GM12801 (cell line): ENCODE data around the gene MED16.

ENCODE experiments used
- TF ChIP-seq, protein P1 (sequence below): IDR thresholded peaks from one replicate; pipeline ENCODE4 v1.5.1; 2011; ENCODE audit warnings: control low read depth; ENCODE audit not compliant: insufficient read length; ENCODE audit errors: extremely low read depth

The MED16 gene

DNA sequence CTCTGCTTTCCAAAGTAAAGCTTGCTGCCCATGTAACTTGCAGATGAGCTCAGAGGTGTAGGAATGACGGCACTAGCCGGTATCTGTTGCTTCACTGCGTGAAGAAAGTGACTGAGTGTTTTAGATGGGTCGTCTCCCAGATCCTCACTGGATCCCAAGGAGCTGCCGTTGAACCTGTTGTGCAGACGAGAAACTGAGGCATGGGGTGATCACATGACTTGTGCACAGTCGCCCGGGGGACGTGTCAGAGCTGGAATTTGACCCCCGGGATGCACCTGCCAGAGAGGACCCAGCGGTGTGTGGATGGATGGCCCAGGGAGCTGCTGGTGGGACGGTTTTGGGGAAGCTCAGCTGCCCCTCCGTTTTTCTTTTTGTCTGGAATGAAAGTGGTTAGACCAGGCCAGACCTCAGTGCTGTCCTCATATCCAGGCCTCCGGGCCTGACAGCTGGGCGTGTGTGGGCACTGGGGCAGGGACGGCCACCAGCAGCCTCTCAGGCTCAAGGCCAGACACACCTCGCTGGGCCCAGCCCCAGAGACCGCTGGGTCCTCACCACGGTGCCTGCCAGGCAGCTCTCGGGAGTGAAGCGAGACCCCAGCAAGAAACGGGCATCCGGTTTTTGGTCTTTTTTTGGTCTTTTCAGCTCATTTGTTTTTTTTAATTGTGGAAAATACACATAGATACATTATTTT is 45.4 kb upstream of the MED16 start:
- TF ChIP-seq, protein P1, sequence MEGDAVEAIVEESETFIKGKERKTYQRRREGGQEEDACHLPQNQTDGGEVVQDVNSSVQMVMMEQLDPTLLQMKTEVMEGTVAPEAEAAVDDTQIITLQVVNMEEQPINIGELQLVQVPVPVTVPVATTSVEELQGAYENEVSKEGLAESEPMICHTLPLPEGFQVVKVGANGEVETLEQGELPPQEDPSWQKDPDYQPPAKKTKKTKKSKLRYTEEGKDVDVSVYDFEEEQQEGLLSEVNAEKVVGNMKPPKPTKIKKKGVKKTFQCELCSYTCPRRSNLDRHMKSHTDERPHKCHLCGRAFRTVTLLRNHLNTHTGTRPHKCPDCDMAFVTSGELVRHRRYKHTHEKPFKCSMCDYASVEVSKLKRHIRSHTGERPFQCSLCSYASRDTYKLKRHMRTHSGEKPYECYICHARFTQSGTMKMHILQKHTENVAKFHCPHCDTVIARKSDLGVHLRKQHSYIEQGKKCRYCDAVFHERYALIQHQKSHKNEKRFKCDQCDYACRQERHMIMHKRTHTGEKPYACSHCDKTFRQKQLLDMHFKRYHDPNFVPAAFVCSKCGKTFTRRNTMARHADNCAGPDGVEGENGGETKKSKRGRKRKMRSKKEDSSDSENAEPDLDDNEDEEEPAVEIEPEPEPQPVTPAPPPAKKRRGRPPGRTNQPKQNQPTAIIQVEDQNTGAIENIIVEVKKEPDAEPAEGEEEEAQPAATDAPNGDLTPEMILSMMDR, result no peak

- TF ChIP-seq, protein P1, result no peak
Observed at GRCh38 chr19:937259-937694, 44.3 kb upstream of the MED16 start.

DNA sequence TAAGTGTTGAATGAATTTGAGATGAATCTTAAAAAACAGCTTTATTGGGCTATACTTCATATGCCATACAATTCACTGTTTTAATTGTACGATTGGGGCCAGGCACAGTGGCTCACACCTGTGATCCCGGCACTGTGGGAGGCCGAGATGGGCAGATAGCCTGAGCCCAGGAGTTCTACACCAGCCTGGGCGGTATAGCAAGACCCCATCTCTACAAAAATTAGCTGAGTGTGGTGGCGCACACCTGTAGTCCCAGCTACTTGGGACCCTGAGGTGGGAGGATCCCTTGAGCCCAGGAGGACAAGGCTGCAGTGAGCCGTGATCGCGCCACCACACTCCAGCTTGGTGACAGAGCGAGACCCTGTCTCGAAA is 43.2 kb upstream of the MED16 start:
- TF ChIP-seq, protein P1, result no peak

DNA sequence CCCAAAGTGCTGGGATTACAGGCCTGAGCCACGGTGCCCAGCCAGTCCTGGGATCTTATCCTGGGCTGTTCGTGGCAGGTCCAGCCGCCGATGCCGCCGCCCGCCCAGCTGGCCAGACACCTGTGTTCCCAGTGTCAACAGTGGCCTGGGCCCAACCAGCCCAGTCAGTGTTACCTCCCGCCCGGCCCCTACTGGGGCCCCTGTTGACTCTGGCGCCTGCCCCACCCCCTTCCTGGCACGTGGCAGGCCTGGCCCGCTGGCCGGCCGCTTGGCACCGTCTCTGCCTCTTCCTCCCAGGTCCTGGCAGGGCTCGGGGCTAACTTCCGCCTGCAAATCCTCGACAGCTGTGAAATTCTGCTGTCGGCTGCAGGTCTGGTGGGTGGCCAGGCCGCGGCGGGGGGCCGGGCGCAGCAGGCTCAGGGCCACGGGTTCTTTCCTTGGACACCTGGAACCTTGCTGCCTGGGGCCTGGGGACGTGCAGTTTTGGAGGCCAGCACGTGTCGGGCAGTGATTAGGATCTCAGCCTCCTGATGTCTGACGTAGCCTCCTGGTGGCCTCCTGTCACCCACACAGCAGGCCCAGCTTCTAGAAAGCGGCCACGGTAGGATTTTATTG is 42.0 kb upstream of the MED16 start:
- TF ChIP-seq, protein P1, result no peak

DNA sequence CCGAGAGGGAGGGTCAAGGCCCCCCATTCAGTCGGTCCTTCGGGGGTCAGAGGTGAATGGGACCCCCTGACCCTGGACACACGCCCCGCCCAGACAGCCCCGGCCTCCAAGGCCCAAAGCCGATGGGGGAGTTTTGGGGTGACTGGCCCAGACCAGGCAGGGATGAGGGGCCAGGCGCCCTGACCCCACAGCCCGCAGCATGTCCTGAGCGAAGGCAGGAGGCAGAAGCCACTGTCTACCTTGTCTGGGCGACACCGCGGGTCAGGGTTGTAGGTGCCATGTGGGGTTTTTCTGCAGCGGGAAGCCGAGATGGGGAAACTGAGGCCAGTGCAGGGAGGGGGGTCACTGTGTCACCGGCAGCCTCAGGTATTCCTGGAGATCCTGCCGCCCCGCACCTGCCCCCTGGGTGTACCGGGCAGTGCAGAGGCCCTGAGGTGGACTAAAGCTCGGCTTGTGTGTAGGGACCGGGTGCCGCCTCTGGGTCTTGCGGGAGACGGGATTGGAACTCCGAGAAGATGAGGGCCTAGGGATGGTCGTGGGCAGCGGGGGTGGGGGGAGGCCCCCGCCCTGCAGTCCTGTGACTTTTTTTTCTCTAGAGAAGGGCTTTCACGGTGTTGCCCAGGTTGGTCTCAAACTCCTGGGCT is 41.3 kb upstream of the MED16 start:
- TF ChIP-seq, protein P1, result no peak

GRCh38 chr19:933553-933882 is 40.5 kb upstream of the MED16 start:
- TF ChIP-seq, protein P1, result no peak

GRCh38 chr19:932648-933552 is 39.9 kb upstream of the MED16 start:
- TF ChIP-seq, protein P1, result no peak
